NCI-H2227 (cell line): ENCODE measurements around the gene OR52H1.

Experiments used
- DNase-seq: peaks from one replicate; lab custom pipeline; 2025; ENCODE audit not compliant: unreplicated experiment; lab: John Stamatoyannopoulos, UW

OR52H1 gene

DNA sequence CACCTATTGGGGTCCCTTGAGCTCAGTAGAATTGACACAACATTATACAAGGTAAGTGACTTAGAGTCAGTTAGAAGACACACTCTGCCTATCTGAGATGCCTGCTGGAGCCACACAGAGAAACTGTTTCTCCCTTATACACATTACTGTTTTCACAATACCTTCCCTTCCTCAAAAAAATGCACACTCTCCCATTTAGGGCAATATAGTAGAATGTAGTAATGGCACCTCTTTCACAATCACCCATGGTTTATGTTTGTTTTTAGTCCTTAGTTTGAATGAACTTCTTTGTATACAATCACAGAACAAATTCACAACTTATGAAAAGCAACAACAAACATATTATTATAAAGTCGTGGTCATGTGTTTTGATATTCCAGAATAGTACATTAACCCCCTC, 14.3 kb downstream of the OR52H1 start:
- DNase-seq = no peak

DNA sequence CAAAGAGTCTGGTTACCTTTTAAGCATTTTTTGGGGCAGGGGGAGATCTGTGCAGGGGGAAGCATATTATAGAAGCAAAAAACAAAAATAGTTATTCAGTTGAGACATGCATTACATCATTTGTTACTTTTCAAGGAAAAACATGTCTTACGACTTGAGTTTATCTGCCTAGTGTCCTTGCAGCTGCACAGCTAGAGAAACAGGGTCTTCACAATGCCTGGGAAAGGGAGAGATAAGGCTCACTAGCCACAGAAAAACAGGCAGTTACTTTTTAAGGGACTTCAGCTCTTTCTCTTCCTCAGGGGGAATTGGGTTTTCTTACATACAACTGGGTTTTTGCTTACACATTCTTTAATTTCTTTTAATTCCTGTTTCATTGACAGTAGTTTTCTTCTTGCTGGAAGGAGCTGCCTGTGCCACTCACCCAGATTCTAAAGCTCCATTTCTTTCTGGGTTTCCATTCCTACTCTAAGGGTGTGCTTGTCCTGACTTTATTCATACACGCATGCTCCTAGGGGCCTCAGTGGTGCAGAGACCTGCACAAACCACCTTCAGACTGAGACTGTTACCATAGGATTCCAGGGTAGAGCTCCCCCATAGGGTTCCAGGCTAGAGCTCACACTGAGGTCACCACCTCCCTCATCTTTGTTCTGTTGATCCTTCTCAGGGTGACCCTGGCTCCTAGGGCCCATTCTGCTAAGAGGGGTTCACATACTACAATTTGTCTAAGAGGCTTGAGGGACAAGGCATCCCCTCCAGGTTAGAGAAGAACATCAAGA, 17.1 kb downstream of the OR52H1 start:
- no peak for DNase-seq

DNA sequence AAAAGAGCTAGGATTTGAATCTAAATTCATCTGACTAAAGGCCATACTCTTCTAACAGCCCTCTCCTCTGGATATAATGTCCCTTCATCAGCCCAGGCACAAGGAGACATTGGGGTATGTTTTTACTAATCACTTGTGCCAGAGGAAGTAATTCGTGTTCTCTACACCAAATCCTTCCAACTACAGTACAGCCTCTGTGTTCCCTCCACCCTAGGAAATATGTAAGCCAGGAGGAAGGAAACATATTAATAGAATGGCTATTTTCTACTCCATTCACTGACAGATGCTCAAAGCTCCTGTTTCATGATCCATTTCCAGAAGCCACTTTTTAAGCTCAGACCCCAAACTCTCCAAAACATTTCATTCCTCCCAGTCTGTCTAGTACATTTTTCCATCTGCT, 19.8 kb downstream of the OR52H1 start:
- DNase-seq = no peak

DNA sequence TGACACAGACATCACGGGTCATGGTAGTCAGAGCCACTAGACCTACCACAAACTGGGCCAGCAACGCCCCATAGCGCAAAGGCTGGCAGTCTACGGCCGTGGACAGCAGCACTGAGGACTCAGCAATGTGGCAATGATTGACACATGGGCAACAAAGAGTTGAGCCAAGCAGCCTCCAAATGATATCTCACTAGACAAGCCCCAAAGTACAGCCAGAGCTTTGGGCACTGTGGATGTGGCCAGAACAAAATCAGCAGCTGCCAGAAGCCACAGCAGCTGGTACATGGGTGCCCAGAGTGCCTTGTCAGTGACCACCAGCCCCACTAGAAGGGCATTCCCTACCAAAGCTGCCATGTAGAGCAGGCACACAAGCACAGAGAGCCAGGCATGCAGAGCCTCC, 20.6 kb downstream of the OR52H1 start:
- DNase-seq = no peak

DNA sequence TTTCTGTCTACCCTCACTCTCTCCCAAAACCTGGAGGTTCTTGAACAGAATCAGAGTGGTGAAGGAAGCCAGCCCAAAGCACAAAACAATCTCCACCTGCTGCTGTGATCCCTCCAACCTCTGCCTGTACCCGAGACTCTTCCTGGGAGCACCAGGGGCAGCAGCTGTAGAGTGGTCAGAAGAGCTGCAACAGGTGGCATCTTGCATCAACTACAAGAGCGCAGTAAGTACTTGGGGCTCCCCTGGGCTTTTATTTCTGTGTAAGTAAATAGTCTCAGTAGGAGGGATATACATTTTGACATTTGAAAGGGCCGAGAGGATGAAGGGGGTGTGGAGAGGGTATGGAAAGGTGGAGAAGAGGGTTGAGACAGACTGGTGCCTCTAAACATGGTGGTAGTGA, 23.6 kb downstream of the OR52H1 start:
- no peak for DNase-seq

DNA sequence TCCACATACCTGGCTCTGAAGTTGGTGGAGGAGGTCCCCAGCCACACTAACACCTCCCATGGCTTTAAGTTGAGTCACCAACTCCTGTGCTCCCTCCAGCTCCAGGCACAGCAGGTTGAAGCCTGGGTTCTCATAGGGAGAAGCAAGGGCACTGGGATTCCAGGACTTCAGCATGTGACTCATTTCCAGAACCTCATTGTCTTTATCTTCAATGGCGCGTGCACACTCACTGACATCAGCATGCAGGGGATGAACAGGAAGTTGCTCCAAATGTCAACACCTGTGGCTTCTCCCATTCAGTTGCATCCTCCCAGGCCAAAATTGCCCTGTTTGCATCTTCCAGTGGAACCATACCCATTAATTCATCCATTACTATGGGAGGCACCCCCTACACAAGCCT, 26.0 kb downstream of the OR52H1 start:
- DNase-seq = no peak

DNA sequence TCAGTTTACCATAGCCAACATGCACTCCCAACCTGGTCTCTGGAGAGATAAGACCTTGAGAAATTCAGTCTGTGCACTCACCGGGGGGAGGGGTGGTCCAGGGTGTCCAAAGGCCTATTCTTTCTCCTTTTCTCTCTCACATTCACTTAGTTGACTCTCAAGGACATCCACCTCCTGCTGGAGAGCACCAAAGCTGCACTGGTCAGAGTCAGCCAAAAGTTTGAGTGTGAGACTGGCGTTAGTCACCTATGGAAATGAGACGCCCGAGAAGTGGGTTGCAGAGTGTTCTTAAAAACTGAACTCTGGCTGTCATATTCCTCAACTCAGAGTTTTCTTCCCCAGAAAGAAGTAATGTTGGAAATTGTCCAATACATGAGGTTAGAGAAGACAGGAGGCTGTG, 26.8 kb downstream of the OR52H1 start:
- DNase-seq = no peak

DNA sequence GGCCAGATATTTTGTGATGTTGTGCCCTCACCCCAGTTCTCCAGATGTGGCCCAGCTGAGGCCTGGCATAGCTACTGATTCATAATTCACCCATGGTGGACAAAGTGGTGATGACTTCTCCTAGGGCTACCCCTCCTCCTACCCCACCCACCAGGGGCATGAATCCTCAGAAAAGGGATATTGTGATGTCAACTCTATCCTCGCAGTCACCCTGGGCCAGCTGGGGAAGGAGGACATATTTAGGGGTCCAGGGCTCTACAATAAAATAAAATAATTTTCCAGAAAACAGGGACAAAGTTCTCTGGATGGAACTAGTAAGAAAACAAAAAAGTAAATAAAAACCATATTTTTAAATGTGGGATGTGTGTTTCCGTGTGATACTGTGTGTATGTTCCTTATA, 31.7 kb downstream of the OR52H1 start, which contains the start of gene UBQLNL:
TSS of gene UBQLNL (minus strand) at position 101 of the 400 bp plus-strand sequence. CDS start 258 bp downstream, outside the sequence.
- DNase-seq = no peak

DNA sequence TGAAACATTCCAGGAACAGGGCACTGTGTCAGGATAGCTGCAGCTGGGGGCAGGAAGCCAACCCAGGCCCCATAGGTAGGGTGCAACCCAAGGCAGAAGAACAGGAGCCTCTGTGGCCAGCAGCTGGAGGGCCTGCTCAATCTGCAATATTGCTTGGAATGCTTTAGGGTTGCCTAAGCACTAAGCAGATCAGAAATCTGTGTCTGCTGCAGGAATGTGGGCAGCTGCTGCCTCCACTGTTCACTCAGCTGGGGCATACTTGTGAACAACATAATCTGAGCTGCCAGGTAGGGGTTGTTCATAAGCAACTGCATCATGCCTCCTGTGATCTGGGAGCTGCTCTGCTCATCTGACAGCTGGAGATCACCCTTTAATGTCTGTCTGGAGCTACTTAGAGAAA, 33.5 kb downstream of the OR52H1 start:
- DNase-seq = no peak

DNA sequence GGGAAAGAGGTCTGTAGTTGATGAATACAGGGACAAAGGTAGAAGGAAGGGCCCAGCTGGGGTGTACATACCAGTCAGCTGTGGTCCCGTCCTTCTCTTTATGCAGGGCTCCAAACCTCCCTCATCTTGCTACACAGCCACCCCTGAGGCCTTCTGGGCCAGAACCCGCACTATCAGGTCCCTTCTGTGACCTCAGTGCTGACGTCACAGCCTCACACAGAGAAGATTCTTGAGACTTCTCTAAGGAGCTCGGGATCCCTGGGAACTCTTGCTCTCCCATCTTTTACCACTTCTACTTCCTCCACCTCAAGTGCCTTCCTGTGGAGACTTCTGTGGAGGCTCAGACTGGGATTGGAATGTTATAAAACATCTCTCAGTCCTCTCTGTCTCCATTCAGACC, 38.5 kb downstream of the OR52H1 start, which contains the start of gene UBQLN3:
TSS of gene UBQLN3 (minus strand) at position 155 of the 400 bp plus-strand sequence. CDS start 399 bp downstream, outside the sequence.
- no peak for DNase-seq

DNA sequence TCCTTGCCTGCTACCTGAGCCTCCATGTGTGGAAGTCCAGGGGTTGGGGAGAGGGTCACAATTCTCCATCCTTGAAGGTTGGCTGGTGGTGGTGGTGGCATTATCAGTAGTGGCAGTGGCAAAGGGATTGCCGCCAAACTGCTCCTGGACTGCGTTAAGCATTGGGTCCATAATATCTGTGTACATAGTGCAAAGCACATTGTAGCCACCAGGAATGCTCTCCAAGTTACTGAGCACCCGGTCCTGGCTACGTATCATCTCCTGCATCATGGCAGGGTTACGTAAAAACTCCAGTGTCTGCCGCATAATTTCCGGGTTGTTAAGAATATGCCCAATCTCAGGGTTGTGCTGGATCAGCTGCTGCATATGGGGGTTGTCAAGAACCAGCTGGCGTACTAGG, 39.7 kb downstream of the OR52H1 start:
- no peak for DNase-seq

DNA sequence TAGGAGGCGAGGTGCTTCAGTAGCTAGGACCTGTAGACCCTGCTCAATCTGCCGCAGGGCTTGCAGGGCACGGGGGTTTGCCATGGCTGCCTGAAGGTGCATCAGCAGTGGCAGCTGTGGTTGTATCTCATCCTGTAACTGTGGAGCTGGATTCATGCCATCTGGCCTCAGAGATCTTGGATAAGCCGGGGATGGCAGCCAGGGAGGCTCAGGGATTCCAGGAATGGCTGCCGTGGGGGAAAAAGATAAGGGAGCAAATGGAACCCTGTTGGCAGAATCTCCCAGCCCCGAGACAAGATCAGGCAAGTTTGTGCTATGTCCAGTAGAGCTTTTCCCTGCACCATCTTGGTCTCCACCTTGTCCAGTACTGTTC, 40.4 kb downstream of the OR52H1 start:
- no peak for DNase-seq

DNA sequence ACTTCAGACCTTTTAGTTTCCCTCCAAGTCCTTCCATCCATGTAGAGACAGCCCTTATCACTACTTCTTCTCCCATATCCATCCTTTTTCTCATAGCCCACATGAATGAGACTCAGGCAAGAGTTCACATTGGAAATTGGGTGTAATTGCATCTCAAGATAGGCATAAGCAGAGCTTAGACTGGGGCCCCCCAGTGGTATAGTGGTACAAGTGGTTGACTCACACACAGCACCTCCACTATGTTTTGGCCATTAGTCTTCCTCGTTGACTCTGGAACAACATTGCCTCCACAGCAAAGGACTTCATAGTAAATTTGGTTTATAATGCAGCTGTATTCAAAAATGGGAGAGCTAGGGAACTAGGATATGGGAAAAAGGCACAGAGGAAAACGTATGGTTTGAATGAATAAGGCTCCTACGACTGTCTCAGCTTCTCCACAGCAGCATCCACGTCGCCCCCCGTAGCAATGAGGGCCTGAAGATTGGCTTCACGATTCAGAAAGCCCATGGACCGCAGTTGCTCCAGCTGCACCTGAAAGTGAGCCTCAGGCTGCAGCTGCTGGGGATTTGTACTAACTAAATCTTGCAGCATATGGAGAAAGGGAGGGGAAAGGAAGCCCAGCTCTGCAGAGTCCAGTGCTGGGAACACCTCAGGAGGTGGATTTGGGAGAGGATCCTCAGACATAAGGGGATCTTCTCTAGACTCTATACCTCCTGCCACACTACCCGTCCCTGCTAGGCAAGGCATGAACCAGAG, 41.0 kb downstream of the OR52H1 start:
- DNase-seq = no peak

DNA sequence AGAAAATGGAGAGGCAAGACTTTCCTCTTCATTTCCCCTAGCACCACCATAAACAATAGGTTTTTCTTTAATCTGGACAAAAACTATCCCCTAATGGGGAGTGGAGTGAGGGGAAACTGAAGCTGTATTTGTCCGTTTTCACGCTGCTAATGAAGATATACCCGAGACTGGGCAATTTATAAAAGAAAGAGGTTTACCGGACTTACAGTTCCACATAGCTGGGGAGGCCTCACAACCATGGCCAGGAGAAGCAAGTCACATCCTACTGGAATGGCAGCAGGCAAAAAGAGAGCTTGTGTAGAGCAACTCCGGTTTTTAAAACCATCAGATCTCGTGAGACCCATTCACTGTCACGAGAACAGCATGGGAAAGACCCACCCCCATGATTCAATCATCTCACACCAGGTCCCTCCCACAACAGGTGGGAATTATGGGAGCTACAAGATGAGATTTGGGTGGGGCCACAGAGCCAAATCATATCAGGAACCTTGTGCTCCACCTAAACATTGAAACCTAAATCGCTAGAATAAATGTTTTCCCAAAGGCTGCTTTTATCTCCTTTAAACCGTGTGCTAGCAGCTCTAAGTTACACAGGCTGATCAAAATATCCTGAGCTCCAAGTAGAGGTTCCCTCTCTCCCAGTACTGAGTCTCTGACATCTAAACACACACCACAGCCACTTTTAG, 42.8 kb downstream of the OR52H1 start:
- DNase-seq = no peak

DNA sequence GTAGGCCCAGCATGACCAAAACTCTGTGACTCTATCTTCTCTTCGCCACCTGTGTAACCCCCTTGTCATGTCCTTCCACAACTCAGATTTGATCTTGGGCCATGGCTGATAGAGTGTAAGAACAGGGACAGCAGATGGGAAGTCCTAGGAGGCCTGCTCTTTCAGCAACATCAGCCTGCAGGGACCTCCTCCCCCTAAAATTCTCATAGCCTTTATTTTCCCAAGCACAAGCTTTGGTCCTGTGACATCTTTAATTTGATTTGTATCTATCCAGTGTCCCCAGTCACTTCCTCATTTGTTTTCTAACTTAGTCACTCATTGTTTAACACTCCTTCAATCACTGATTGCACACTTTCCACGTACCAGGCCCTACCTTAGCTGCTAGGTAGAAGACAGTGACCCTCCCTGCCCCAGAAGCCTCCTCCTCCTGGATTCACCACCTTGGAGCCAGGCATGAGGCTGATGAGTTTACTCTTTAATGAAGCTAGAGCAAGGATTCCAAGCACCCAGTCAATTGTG, 43.9 kb downstream of the OR52H1 start:
- DNase-seq = no peak

DNA sequence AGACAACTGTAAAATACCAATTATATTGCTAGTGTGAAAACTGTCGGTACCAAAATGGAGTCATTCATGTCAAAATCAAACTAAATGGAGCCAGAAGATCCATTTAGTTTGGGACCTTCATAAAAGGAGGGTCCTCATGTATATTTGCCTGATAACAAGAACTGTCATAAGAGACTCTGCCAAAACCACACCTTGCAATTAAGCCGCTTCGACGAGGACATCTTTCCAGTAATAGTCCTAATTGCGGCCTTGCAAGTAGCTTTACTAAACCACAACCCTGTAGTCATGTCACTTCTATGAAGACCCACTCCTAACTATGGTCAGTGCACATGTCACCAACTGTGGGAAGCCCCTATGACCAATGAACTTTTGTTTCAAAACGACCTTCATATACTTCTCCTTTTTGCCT, 47.9 kb downstream of the OR52H1 start:
- DNase-seq = no peak

DNA sequence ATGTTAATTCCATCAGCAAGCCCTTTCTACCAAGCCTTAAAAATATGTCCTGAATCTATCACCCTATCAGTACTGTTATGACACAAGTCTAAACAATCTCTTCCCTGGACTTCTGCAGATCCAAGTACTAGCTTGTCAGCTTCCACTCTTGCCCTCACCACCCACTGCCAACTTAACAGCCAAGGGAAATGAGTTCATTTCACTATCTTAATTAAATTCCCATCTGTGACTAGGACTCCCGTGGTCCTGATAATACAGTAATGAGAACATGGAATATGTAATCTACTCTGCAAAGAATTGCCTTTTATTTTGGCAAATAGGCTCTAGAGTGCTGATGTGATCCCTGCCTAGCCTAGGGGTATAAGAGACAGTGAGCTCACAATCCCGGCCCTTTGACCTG, 48.7 kb downstream of the OR52H1 start:
- DNase-seq = no peak
